HCT116 (cell line): ENCODE data around the gene AFP. TPM values are rescaled to one million over a fixed set of nuclear protein-coding genes. Genes with fewer than 3 reads are reported as not detected.

Source experiments
- ATAC-seq: fragments of 200-7000 bp; cut with Tn5 transposase; 2 replicates; pipeline ENCODE4 v1.9.1; 2020; ENCODE audit warnings: mild to moderate bottlenecking, moderate library complexity
- BruUV-seq: library from RNA; stranded (reverse); fragments of 400-500 nt; replicated peaks from 2 replicates; lab custom pipeline; 2021; lab: Mats Ljungman, UMichigan
- CTCF ChIA-PET: fragments of 300-600 bp; sonication (Branson Sonifier 250); formaldehyde crosslinking; loops from one replicate; lab custom pipeline; 2021; ENCODE audit warnings: antibody characterized with exemption; lab: Charles Lee
- POLR2A ChIA-PET: fragments of 300-600, 350-600 bp; sonication (Branson Sonifier 250); formaldehyde crosslinking; loops from one replicate; lab custom pipeline; 2021; ENCODE audit warnings: antibody characterized with exemption; lab: Charles Lee
- RAD21 ChIA-PET, 2 experiments: fragments of 300-600 bp; sonication (Branson Sonifier 250); formaldehyde crosslinking; loops; one replicate each; lab custom pipeline; 2023; ENCODE audit warnings: low total read pairs in 2 of 2; ENCODE audit not compliant: uncharacterized antibody in 2 of 2, unreplicated experiment in 2 of 2, low non-redundant PET in 1 of 2; lab: Charles Lee
- DNase-seq: peaks from one replicate; pipeline ENCODE4 v3.0.0-alpha.2; 2010; ENCODE audit warnings: low read depth, low spot score
- H2AFZ ChIP-seq: fragments of 200-600 bp; shearing (Covaris generic), sonication (generic); 2 replicates; pipeline ENCODE4 v1.6.1; 2017; ENCODE audit warnings: low read depth, mixed run types, mixed read lengths, antibody characterized with exemption, low read length; ENCODE audit not compliant: poor library complexity, severe bottlenecking
- H3K27ac ChIP-seq: 2 replicates; pipeline ENCODE4 v1.5.1; 2012; ENCODE audit warnings: low read depth, low read length
- H3K27me3 ChIP-seq: fragments of 200-600 bp; sonication (generic); 2 replicates; pipeline ENCODE4 v1.6.1; 2016; ENCODE audit warnings: mixed run types, low read length, mixed read lengths; ENCODE audit not compliant: insufficient read depth
- H3K36me3 ChIP-seq, 2 experiments: fragments of 200-500 bp in 1 of 2; fragments of 200-600 bp in 1 of 2; sonication (Bioruptor generic) in 1 of 2; sonication (generic) in 1 of 2; 2 replicates each; pipeline versions ENCODE4 v1.5.1 to v1.6.1; 2014 to 2016; ENCODE audit warnings: low read length in 2 of 2, inconsistent platforms in 1 of 2, mixed read lengths in 1 of 2, mixed run types in 1 of 2; ENCODE audit not compliant: insufficient read depth in 2 of 2, control insufficient read depth in 1 of 2
- H3K4me1 ChIP-seq, 2 experiments: fragments of 200-600 bp in 1 of 2; sonication (generic) in 1 of 2; 2 replicates each; pipeline versions ENCODE4 v1.5.1 to v1.6.1; 2012 to 2017; ENCODE audit warnings: low read length in 2 of 2, inconsistent platforms in 1 of 2, mild to moderate bottlenecking in 1 of 2, mixed read lengths in 1 of 2, mixed run types in 1 of 2, moderate library complexity in 1 of 2; ENCODE audit not compliant: insufficient read depth in 2 of 2, control insufficient read depth in 1 of 2
- H3K4me2 ChIP-seq: fragments of 200-600 bp; sonication (generic); 2 replicates; pipeline ENCODE4 v1.6.1; 2017; ENCODE audit warnings: mixed run types, low read length, mixed read lengths
- H3K4me3 ChIP-seq, 2 experiments: fragments of 200-600 bp in 1 of 2; sonication (generic) in 1 of 2; replicated peaks in 1 of 2; 2 replicates each; pipeline ENCODE4 v1.5.1; 2011 to 2016; ENCODE audit warnings: low read length in 2 of 2, control low read depth in 1 of 2, low read depth in 1 of 2, mild to moderate bottlenecking in 1 of 2, mixed read lengths in 1 of 2, mixed run types in 1 of 2
- H3K79me2 ChIP-seq: fragments of 200-600 bp; sonication (generic); 2 replicates; pipeline ENCODE4 v1.6.1; 2017; ENCODE audit warnings: mild to moderate bottlenecking, mixed run types, low read length, moderate library complexity, mixed read lengths; ENCODE audit not compliant: insufficient read depth
- H3K9ac ChIP-seq: fragments of 200-600 bp; sonication (generic); 2 replicates; pipeline ENCODE4 v1.6.1; 2016; ENCODE audit warnings: low read length, mixed read lengths
- H3K9me2 ChIP-seq: fragments of 200-600 bp; sonication (generic), shearing (Covaris generic); 2 replicates; pipeline ENCODE4 v1.6.1; 2017; ENCODE audit warnings: mixed run types, mild to moderate bottlenecking, moderate library complexity; ENCODE audit not compliant: insufficient read depth
- H3K9me3 ChIP-seq, 2 experiments: fragments of 200-500 bp in 1 of 2; fragments of 200-600 bp in 1 of 2; sonication (Bioruptor generic) in 1 of 2; sonication (generic) in 1 of 2; 2 replicates each; pipeline ENCODE4 v1.6.1; 2014 to 2017; ENCODE audit warnings: low read length in 2 of 2, mixed read lengths in 2 of 2, inconsistent platforms in 1 of 2, low read depth in 1 of 2, mild to moderate bottlenecking in 1 of 2, mixed run types in 1 of 2, moderate library complexity in 1 of 2; ENCODE audit not compliant: control insufficient read depth in 1 of 2, insufficient read depth in 1 of 2
- H4K20me1 ChIP-seq: fragments of 200-600 bp; sonication (generic), shearing (Covaris generic); 2 replicates; pipeline ENCODE4 v1.6.1; 2017; ENCODE audit warnings: mixed run types, mild to moderate bottlenecking, moderate library complexity; ENCODE audit not compliant: insufficient read depth
- EGR1 ChIP-seq: IDR thresholded peaks from 2 replicates; pipeline ENCODE4 v1.6.1; 2012; ENCODE audit warnings: low read depth
- ELF1 ChIP-seq: IDR thresholded peaks from 2 replicates; pipeline ENCODE4 v1.6.1; 2012; ENCODE audit warnings: low read depth, borderline replicate concordance
- EZH2 ChIP-seq: fragments of 200-600 bp; sonication (generic); IDR thresholded peaks from 2 replicates; pipeline ENCODE4 v1.6.1; 2017; ENCODE audit warnings: antibody characterized with exemption, mixed run types
- POLR2AphosphoS5 ChIP-seq: IDR thresholded peaks from 2 replicates; pipeline ENCODE4 v1.6.1; 2011; ENCODE audit warnings: mild to moderate bottlenecking, low read depth, low read length, moderate library complexity
- SIN3A ChIP-seq: IDR thresholded peaks from 2 replicates; pipeline ENCODE4 v1.6.1; 2012; ENCODE audit warnings: low read depth
- TCF7L2 ChIP-seq: IDR thresholded peaks from 2 replicates; pipeline ENCODE4 v1.7.0; 2011; ENCODE audit warnings: borderline replicate concordance, inconsistent platforms; ENCODE audit not compliant: insufficient read depth, insufficient read length; ENCODE audit errors: extremely low read depth
- intact Hi-C: fragments of 100-400 bp; cut with micrococcal nuclease; formaldehyde crosslinking; loops from 2 replicates; pipeline ENCODE4 v1.10.0; 2022
- total RNA-seq: library from RNA; stranded (reverse); gene quantifications from one replicate; pipeline ENCODE4 v1.2.1, GENCODE V29; 2021; ENCODE audit not compliant: unreplicated experiment
- TF ChIP-seq, protein P1 (sequence below): IDR thresholded peaks from 2 replicates; pipeline ENCODE4 v1.6.1; 2012

AFP gene
- total RNA-seq, 1 experiment from 2014 or later: 1.6 TPM

- H2AFZ ChIP-seq: no peak overlapping the region
- TF ChIP-seq ELF1 (no peak), TCF7L2 (no peak), EGR1 (no peak), POLR2AphosphoS5 (no peak), EZH2 (no peak), SIN3A (no peak)
- TF ChIP-seq, protein P1, sequence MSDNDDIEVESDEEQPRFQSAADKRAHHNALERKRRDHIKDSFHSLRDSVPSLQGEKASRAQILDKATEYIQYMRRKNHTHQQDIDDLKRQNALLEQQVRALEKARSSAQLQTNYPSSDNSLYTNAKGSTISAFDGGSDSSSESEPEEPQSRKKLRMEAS: no peak
These were observed 69.5 kb downstream of the AFP start for GRCh38 chr4:73505567-73505966.

More at GRCh38 chr4:73505567-73505966, 69.5 kb downstream of the AFP start:
- Histone ChIP-seq H4K20me1 (no peaks in the 10 kb centered on the region), H3K79me2 (no peaks in the 10 kb centered on the region), H3K4me2 (no peak overlapping the region), H3K4me1 (no peaks in the 10 kb centered on the region), H3K9ac (no peak overlapping the region), H3K27me3 (no peaks in the 10 kb centered on the region), H3K4me3 (no peak overlapping the region), H3K9me3 (no peaks in the 10 kb centered on the region), H3K27ac (no peak overlapping the region), H3K9me2 (no peaks in the 10 kb centered on the region), H3K36me3 (no peaks in the 10 kb centered on the region)
- ChIA-PET CTCF (no interaction called here), POLR2A (no interaction called here), RAD21 (no interaction called here)
- intact Hi-C loops: no loop called here
- BruUV-seq: no TSS peak
- no peak for ATAC-seq
- no peak for DNase-seq

Other genes with a start within 250 kb of the AFP start
- gene ANKRD17, start 177.4 kb upstream of the AFP start, total RNA-seq: 62.1 TPM
- 26.7 TPM for gene ALB, start 31.9 kb upstream of the AFP start, total RNA-seq
- gene AFM, start 45.5 kb downstream of the AFP start, total RNA-seq: not detected
- gene RASSF6, start 184.2 kb downstream of the AFP start, total RNA-seq: 1.1 TPM